ENCODE measurements around the gene BPGM.

BPGM gene

DNA sequence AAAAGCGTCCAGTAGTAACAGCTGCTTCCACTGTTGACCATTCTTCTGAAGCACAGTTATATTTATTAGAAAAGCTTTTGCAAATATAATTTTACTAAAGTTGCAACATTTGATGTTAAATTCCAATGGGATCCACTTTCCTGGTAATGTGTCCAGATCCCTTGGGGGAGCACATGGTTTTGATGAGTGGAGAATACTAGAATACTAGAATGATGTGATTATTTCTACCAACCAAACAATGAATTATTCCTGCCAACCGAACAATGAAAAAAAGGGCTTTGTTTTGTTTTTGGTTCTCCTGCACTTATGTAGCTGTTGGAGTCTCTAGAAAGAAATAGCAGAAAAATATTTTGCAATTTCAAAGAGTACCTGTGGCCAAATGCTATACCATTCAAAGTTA, 59.1 kb downstream of the BPGM start:
- no peak for DNase-seq (ENCODE audit: extremely low read depth, low read depth)
- H3K4me3 ChIP-seq (replicated peaks; ENCODE audit: low read depth, low read length) = no peak overlapping the region
- TF ChIP-seq, protein P1, sequence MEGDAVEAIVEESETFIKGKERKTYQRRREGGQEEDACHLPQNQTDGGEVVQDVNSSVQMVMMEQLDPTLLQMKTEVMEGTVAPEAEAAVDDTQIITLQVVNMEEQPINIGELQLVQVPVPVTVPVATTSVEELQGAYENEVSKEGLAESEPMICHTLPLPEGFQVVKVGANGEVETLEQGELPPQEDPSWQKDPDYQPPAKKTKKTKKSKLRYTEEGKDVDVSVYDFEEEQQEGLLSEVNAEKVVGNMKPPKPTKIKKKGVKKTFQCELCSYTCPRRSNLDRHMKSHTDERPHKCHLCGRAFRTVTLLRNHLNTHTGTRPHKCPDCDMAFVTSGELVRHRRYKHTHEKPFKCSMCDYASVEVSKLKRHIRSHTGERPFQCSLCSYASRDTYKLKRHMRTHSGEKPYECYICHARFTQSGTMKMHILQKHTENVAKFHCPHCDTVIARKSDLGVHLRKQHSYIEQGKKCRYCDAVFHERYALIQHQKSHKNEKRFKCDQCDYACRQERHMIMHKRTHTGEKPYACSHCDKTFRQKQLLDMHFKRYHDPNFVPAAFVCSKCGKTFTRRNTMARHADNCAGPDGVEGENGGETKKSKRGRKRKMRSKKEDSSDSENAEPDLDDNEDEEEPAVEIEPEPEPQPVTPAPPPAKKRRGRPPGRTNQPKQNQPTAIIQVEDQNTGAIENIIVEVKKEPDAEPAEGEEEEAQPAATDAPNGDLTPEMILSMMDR (IDR thresholded peaks at IDR 0.05; ENCODE audit: low read depth, low read length, missing control alignments) = no peak

DNA sequence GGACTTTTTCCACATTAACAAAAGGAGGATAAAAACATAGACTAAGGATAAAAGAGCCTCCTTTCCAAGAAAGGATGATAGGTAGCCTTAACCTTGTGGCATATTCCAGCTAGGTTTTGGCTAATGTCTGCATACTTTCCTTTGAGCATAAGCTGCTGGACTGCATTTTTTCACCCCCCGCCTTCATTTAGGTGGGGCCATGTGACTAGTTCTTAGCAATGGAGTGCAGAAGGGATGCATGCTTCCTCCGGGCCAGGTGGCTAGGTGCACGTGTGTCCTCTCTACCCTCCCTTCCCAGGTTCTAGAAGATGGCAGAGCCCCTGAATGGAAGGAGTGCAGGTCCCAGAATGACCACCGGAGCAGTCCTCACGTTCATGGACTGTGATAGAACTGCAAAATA, 59.8 kb downstream of the BPGM start:
- no peak for DNase-seq (ENCODE audit: extremely low read depth, low read depth)
- H3K4me3 ChIP-seq (replicated peaks; ENCODE audit: low read depth, low read length) = no peak overlapping the region
- TF ChIP-seq, protein P1 (IDR thresholded peaks at IDR 0.05; ENCODE audit: low read depth, low read length, missing control alignments) = no peak

DNA sequence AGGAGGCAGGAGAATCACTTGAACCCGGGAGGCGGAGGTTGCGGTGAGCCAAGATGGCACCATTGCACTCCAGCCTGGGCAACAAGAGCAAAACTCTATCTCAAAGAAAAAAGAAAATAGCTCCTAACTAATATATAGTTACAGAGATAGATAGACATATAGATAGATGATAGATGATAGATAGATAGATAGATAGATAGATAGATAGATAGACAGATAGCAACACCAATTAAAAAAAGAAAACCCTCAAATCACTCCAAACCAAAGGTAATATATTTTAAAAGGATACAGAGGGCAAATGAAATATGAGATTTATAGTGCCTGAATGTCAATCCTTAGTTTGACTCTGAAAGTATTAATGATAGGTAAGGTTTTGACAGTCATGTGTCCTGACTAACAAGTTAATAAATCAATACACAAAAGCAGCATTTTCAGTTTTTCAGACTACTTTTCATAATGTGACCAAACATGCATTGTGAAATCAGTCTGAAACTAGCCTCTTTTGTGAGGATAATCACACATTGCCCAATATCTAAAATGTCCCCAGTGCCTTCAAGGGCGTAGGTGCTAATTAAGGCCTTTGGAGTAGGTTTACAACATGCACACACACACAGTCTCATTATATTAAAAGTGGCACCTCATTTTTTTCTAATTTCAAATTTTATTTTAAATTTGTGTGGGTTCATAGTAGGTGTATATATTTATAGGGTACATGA, 61.2 kb downstream of the BPGM start:
- TF ChIP-seq, protein P1 (IDR thresholded peaks at IDR 0.05; ENCODE audit: low read depth, low read length, missing control alignments) = no peak
- DNase-seq (ENCODE audit: extremely low read depth, low read depth) = no peak
- H3K4me3 ChIP-seq (replicated peaks; ENCODE audit: low read depth, low read length) = no peak overlapping the region

DNA sequence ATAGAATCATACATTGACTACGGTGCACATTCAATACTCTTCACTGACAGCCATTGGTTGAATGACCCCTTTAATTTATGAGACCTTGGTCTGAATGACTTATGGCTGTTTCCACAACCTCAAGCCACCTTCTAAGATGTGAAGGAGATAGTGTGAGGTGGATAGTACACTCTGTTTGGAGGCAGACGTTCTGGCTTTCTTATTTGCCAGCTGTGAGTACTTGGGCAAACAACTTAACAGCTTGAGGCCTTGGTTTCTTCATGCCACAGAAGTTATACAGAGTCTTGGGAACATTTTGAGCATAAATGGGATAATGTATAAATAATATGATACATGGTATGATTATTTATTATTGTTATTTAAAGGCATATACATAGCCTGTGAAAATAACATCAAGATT, 62.0 kb downstream of the BPGM start:
- TF ChIP-seq, protein P1 (IDR thresholded peaks at IDR 0.05; ENCODE audit: low read depth, low read length, missing control alignments) = no peak
- DNase-seq (ENCODE audit: extremely low read depth, low read depth) = no peak
- no peak overlapping the region for H3K4me3 ChIP-seq (replicated peaks; ENCODE audit: low read depth, low read length)

DNA sequence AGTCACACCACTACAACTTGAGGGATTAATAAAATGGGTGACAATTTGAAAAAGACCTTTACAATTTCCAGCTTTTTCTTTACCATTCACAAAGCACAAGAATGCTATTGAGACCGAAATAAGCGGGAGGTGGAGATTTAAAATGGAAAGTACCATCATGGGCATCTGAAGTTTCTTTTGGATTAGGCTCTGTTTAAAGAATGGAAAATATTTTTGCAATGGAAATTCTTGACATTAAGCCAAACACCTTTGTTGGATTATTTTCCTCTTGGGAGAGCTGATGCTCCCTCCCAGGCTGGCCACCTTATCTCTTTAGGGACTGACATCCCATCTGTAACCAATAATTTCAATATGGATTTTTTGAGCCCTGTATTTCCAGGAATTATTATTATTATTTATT, 62.5 kb downstream of the BPGM start:
- DNase-seq (ENCODE audit: extremely low read depth, low read depth) = no peak

DNA sequence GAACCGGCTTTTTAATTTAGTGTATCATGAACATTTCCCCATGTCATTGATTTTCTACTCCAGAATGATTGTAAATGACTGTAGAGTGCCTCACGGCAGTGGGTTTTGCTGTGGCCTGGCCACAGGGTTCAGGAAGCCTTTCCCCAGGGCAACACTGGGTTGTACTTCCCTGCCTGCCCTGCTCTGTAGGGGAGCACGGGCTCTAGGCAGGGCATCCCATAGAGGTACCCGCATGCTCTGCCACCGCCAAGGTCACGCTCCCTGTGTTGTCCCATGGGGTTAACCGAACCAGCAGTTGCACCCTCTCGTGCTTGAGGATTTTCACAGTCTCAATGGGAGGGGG, 63.8 kb downstream of the BPGM start:
- no peak for DNase-seq (ENCODE audit: extremely low read depth, low read depth)
- H3K4me3 ChIP-seq (replicated peaks; ENCODE audit: low read depth, low read length) = no peak overlapping the region
- TF ChIP-seq, protein P1 (IDR thresholded peaks at IDR 0.05; ENCODE audit: low read depth, low read length, missing control alignments) = no peak

More for the DNA sequence above, 62.5 kb downstream of the BPGM start:
- no peak overlapping the region for H3K4me3 ChIP-seq (replicated peaks; ENCODE audit: low read depth, low read length)
- TF ChIP-seq, protein P1 (IDR thresholded peaks at IDR 0.05; ENCODE audit: low read depth, low read length, missing control alignments) = no peak
